Neutrophil (primary cell): ENCODE measurements around the gene STXBP5.

Source experiments
- H3K27ac ChIP-seq: fragments of 200-600 bp; sonication (generic); 2 replicates; pipeline ENCODE4 v1.5.1; 2016; ENCODE audit warnings: mild to moderate bottlenecking, moderate library complexity
- H3K27me3 ChIP-seq: fragments of 200-600 bp; sonication (generic); 2 replicates; pipeline ENCODE4 v1.6.0; 2016; ENCODE audit warnings: mild to moderate bottlenecking
- H3K36me3 ChIP-seq: fragments of 200-600 bp; sonication (generic); 2 replicates; pipeline ENCODE4 v1.5.1; 2017
- H3K4me1 ChIP-seq, 2 experiments: fragments of 200-600 bp in 1 of 2; sonication (generic) in 1 of 2; 1 replicate in 1 of 2; 2 replicates in 1 of 2; pipeline versions ENCODE4 v1.5.1 to v1.6.1; 2013 to 2016; ENCODE audit warnings: low read depth in 1 of 2, low read length in 1 of 2, mild to moderate bottlenecking in 1 of 2, moderate library complexity in 1 of 2; ENCODE audit not compliant: control insufficient read depth in 1 of 2, insufficient read depth in 1 of 2
- H3K4me3 ChIP-seq, 2 experiments: fragments of 200-600 bp in 1 of 2; sonication (generic) in 1 of 2; 1 replicate in 1 of 2; 2 replicates in 1 of 2; pipeline ENCODE4 v1.5.1; 2013 to 2016; ENCODE audit warnings: low read depth in 1 of 2, low read length in 1 of 2, mild to moderate bottlenecking in 1 of 2, moderate library complexity in 1 of 2
- H3K9me3 ChIP-seq: fragments of 200-600 bp; sonication (generic); 2 replicates; pipeline ENCODE4 v1.5.1; 2016
- TF ChIP-seq, protein P1 (sequence below): fragments of 200-600 bp; sonication (generic); IDR thresholded peaks from 2 replicates; pipeline ENCODE4 v1.5.1; 2016; ENCODE audit warnings: antibody characterized with exemption

Gene STXBP5

GRCh38 chr6:147321260-147321659, 117.0 kb downstream of the STXBP5 start:
- Histone ChIP-seq H3K36me3 (peaks cover 33% of the 10 kb centered on the region), H3K4me1 (peaks cover 33 to 39% of the 10 kb centered on the region in 2 experiments), H3K27ac (peak overlapping the region; percentile 97), H3K27me3 (no peaks in the 10 kb centered on the region), H3K9me3 (no peaks in the 10 kb centered on the region), H3K4me3 (peak overlapping the region; percentile 59 to 72)
- TF ChIP-seq, protein P1, sequence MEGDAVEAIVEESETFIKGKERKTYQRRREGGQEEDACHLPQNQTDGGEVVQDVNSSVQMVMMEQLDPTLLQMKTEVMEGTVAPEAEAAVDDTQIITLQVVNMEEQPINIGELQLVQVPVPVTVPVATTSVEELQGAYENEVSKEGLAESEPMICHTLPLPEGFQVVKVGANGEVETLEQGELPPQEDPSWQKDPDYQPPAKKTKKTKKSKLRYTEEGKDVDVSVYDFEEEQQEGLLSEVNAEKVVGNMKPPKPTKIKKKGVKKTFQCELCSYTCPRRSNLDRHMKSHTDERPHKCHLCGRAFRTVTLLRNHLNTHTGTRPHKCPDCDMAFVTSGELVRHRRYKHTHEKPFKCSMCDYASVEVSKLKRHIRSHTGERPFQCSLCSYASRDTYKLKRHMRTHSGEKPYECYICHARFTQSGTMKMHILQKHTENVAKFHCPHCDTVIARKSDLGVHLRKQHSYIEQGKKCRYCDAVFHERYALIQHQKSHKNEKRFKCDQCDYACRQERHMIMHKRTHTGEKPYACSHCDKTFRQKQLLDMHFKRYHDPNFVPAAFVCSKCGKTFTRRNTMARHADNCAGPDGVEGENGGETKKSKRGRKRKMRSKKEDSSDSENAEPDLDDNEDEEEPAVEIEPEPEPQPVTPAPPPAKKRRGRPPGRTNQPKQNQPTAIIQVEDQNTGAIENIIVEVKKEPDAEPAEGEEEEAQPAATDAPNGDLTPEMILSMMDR = no peak

- Histone ChIP-seq H3K9me3 (no peaks in the 10 kb centered on the region), H3K27ac (peak overlapping the region; percentile 97), H3K4me3 (peak overlapping the region; percentile 59 to 72)
Observed at GRCh38 chr6:147322299-147323162, 118.3 kb downstream of the STXBP5 start.

DNA sequence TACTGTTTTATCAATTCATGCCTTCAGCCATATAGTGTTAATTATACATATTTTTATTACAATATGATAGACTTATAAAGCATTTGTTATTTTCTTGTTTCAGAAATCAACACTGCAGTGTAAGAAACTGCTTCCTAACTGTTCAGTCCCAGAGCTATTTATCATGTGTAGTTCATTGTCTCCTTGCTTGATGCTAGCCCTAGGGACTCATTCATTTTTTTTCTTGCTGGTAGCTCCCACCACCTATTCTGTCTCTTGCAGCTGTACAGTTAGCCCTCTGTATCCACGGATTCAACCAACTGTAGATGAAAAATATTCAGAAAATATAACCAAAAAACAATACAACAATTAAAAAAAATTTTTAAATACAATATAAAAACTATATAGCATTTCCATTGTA, 121.3 kb downstream of the STXBP5 start:
- Histone ChIP-seq H3K27me3 (no peaks in the 10 kb centered on the region), H3K36me3 (peaks cover 33% of the 10 kb centered on the region), H3K4me1 (peaks cover 31 to 33% of the 10 kb centered on the region in 2 experiments), H3K9me3 (no peaks in the 10 kb centered on the region), H3K27ac (no peak overlapping the region), H3K4me3 (no peak overlapping the region)
- TF ChIP-seq, protein P1 = no peak

More at GRCh38 chr6:147322299-147323162, 118.3 kb downstream of the STXBP5 start:
- H3K4me1 ChIP-seq = peaks cover 33 to 39% of the 10 kb centered on the region in 2 experiments
- TF ChIP-seq, protein P1 = no peak
- H3K36me3 ChIP-seq = peaks cover 35% of the 10 kb centered on the region
- no peaks in the 10 kb centered on the region for H3K27me3 ChIP-seq

DNA sequence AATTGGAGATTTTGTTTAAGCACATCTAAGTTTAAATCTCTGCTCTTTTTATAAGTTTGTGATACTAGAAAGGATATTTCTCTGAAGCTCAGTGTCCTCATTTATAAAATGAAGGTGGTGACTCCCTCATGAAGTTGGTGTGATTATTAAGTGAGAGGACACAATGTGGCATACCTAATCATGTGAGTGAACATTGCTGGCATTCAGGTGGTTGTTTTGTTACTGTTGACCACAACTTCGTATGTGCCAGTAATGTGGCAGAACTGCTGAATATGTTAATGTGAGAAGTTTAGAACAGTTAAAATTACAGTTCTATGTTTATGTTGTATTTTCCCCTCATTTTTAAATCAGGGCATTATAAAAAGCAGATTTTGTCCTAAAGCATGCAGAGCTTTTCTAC, 127.2 kb downstream of the STXBP5 start:
- Histone ChIP-seq H3K27ac (no peak overlapping the region), H3K9me3 (no peaks in the 10 kb centered on the region), H3K27me3 (no peaks in the 10 kb centered on the region), H3K4me3 (no peak overlapping the region), H3K4me1 (no peaks in the 10 kb centered on the region), H3K36me3 (peaks cover 66% of the 10 kb centered on the region)
- TF ChIP-seq, protein P1 = no peak

DNA sequence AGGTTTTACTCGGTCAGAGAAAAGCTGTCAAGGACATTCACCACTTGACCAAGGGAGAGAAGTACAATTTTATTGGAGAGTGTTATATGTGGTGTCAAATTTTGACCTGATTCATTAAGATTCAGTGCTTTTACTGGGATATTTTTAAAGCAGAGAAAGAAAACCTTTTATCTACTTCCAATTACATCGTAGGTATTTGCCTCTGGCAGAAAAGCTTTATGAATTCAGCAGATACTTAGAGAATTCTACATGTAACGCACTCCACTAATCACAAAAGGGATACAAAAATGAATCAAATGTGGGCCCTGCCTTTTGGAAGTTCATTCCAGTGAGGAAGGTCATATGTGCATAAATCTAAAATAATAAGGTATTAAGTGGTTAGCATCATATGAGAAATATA, 133.7 kb downstream of the STXBP5 start:
- H3K9me3 ChIP-seq = no peaks in the 10 kb centered on the region
- H3K27ac ChIP-seq = no peak overlapping the region
- TF ChIP-seq, protein P1 = no peak
- H3K36me3 ChIP-seq = peaks cover 57% of the 10 kb centered on the region
- H3K4me3 ChIP-seq = no peak overlapping the region
- no peaks in the 10 kb centered on the region for H3K27me3 ChIP-seq
- H3K4me1 ChIP-seq = no peaks in the 10 kb centered on the region
